GM10266 (cell line): Measurements from ENCODE around the gene PCF11.

Experiments
- DNase-seq: peaks from one replicate; pipeline ENCODE4 v3.0.0; 2012; ENCODE audit errors: extremely low spot score
- TF ChIP-seq, protein P1 (sequence below): IDR thresholded peaks from 2 replicates; pipeline ENCODE4 v1.5.1; 2012; ENCODE audit warnings: mild to moderate bottlenecking, low read depth; ENCODE audit not compliant: control insufficient read depth, insufficient read depth; ENCODE audit errors: missing control alignments

PCF11 gene

DNA sequence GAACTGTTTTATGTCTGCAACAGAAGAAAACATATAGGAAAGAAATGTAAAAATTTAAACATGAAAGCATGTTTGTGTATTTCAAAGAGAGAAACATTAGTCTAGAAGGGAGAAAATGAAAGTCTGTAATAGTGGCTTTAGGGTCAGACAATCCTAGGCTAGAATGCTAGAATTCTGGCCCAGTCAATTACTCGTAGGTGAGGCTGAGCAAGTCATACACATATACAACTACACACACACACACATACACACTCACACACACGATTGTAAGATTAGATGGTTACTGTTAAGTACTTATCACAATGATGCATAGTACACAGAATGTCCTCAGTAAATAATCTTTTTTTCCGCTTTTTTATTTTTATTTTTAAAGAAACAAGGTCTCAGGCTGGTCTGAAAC is 37.7 kb upstream of the PCF11 start:
- DNase-seq, result no peak

DNA sequence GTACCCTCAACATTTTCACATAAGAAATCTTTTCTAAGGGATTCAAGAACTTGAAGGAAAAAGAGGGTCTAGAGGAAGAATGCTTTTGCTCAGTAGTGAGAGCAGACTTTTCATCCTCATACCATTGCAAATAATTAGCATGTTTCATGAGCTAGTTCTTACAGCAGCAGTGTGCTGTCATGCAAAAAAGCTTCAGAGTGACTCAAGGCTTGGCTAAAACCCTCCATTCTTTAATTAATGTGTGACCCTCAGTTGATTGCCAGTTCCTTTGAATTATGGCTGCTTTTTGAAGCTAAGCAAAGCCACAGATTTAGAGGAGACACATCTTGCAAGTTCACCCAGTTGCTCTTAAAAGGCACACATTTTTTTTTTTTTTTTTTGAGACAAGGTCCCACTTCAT is 36.6 kb upstream of the PCF11 start:
- DNase-seq, result no peak
- TF ChIP-seq, protein P1, sequence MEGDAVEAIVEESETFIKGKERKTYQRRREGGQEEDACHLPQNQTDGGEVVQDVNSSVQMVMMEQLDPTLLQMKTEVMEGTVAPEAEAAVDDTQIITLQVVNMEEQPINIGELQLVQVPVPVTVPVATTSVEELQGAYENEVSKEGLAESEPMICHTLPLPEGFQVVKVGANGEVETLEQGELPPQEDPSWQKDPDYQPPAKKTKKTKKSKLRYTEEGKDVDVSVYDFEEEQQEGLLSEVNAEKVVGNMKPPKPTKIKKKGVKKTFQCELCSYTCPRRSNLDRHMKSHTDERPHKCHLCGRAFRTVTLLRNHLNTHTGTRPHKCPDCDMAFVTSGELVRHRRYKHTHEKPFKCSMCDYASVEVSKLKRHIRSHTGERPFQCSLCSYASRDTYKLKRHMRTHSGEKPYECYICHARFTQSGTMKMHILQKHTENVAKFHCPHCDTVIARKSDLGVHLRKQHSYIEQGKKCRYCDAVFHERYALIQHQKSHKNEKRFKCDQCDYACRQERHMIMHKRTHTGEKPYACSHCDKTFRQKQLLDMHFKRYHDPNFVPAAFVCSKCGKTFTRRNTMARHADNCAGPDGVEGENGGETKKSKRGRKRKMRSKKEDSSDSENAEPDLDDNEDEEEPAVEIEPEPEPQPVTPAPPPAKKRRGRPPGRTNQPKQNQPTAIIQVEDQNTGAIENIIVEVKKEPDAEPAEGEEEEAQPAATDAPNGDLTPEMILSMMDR, result no peak

More for the DNA sequence above, 37.7 kb upstream of the PCF11 start:
- TF ChIP-seq, protein P1, result no peak

DNA sequence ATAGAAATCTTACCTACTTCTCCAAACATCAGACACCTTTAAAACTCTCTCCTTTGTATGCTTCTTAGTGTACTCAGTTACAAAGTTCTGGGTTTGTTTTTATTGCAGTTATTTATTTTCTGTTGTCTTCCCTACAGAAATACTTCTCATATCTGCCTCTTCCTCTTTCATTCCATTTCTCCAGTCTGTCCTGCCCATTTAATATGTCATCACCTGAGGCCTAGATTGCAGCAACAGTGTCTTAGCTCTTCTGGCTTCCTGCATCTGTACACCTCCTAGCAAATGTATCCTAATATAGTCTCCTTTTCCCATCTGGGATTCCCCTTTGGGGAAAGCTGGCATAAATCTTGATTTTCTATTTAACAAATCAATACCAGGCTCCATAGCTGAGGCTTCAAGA is 34.9 kb upstream of the PCF11 start:
- no peak for DNase-seq
- TF ChIP-seq, protein P1, result no peak

DNA sequence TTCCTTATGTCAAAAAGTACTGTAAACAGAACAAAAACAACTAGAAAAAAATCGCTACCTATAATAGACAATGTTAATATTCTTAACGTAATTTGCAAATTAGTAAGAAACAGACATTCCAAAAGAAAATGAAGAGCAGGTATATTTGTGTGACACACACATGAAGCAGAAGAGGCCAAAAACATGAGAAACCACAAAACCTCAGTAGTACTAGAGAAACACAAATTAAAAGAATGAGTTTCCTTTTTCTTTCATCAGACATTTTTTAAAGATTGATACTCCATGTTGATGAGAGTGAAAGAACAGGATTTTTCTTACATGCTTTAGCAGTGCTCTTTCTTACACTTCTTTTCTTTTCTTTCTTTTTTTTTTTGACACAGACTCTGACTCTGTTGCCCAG is 34.2 kb upstream of the PCF11 start:
- no peak for DNase-seq
- TF ChIP-seq, protein P1, result no peak

DNA sequence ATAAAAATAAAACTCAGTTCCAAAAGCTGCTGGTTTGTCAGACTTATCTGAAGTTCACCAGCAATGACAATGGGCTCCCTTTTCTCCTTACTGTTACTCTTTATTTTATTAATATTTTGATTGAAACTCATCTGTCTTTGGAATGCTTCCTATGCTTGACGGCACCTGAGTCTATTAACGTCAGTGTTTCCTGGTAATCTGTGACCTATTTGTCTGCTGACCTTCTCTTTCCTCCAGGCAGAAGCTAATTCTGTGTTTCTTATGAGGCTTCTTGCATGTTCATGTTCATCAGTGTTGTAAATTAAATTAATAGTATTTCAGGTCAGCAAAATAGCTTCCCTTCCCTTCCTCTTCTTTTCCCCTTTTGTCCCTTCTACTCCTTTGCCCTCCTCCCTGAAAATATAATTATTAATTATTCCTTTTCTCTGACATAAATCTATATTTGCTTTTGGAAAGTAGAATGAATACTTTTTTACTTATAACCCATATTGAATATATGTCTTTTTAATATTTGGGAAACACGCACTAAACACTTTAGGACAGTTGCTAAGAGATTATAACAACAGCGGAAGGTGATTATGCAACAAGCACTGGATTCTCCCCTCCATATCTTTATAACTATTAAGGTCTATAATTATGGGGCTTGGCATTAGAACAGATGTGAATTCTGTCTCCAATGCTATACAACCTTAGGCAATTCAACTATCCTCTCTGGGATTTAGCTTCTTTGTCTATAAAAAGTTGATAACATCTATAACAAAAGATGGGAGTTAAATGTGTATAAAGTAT is 32.1 kb upstream of the PCF11 start:
- DNase-seq, result no peak

DNA sequence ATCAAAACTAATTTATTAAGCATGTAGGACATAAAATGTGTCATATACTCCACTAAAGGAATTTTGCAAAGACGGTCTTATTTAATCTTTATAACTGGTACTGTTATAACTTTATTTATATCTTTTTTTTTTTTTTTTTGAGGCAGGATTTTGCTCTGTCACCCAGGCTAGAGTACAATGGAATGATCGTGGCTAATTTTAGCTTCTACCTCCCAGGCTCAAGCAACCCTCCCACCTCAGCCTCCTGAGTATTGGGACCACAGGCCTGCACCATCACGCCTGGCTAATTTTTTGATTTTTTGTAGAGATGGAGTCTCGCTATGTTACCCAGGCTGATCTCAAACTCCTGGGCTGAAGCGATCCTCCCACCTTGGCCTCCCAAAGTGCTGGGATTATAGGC is 31.4 kb upstream of the PCF11 start:
- no peak for DNase-seq
- TF ChIP-seq, protein P1, result no peak

More for the DNA sequence above, 32.1 kb upstream of the PCF11 start:
- TF ChIP-seq, protein P1, result no peak

DNA sequence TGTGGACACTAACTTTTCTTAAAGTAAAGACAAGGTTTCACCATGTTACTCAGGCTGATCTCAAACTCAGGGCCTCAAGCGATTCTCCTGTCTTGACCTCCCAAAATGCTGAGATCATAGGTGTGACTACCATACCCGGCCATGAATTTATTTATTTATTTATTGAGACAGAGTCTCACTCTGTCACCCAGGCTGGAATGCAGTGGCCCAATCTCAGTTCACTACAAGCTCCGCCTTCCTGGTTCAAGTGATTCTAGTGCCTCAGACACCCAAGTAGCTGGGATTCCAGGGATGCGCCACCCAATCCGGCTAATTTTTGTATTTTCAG is 29.7 kb upstream of the PCF11 start:
- TF ChIP-seq, protein P1, result no peak
- no peak for DNase-seq
